Putamen (tissue), 1 donor: ENCODE measurements around the gene TRPM3.

Experiments
- DNase-seq: peaks from one replicate; pipeline ENCODE4 v3.0.0-alpha.2; 2016; ENCODE audit warnings: low spot score

The TRPM3 gene

DNA sequence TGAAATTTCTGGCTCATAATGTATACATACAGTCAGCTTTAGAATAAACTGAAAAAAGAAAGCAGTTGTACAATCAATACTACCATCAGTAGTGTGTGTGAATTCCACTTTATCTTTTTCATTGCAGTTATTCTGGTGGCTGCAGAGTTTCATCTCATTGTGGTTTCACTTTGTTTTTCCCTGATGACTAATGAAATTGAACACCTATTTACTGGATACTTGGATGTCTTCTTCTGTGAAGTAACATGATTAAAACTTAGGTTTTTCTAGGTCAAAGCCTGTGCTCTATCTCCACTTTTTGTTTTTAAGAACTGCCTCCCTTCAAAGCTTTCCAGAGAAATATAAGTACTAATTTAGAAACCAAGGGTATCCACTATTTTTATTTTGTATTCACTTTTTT, 174.3 kb downstream of the TRPM3 start:
- no peak for DNase-seq

DNA sequence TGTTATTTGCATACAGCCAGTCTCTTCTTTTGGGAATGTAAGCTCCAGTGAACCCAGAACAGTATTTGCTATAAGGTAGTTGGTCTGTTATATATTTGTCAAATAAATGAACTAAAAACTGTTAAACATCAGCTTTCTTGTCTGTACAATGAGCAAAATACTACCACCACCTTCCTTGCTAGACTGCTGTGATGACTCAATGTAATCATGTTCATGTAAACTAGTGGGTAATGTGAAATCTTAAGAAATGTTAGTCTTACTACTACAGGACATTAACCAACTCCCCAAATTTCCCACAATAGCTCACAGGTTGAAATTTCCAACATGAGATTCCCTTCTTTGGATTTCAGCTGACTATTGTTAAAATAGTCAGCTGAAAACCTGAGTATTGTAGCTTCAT, 176.1 kb downstream of the TRPM3 start:
- DNase-seq = no peak

DNA sequence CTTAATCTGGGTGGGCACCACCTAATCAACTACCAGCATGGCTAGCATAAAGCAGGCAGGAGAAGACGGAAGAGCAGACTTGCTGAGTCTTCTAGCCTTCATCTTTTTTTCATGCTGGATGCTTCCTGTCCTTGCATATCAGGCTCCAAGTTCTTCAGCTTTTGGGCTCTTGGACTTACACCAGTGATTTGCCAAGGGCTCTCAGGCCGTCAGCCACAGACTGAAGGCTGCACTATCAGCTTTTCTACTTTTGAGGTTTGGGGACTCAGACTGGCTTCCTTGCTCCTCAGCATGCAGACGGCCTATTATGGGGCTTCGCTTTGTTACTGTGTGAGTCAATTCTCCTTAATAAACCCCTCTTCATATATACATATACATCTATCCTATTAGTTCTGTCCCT, 180.2 kb downstream of the TRPM3 start:
- DNase-seq = no peak

DNA sequence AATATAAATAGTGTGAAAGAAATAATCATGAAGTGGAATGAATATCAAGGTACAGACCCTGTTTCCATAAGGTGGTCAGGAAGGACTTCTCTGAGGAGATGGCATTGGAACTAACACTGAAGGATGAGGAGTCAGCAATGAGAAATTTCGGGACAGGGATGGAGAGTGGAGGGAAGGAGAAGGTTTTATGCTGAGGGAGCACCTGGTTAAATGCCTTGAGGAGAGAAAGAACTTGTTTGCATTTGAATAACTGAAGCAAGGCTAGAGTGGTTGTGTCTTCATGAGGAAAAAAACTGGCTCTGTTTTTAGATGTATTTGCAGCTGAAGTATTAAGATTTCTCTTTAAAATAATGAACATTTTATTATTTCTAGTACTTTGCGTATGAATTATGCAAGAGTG, 180.8 kb downstream of the TRPM3 start:
- DNase-seq = no peak

DNA sequence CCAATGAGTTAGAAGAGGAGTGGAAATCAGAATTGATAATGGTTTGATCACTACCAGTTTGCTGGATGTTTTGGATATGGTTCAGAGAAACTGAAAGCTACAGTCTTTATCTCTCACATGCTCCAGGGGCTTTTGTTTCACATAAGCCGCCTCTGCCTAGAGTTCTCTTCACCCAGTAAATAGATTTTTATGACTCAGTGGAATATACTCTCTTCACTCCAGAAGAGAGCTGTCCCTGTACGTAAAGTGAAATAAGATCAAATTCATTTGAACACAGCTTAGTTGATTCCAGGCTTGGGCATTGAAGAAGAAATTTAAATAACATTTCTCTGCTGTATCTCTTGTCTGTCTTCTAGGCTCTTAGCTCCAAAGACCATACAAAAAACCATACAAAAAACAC, 184.9 kb downstream of the TRPM3 start:
- DNase-seq = no peak

DNA sequence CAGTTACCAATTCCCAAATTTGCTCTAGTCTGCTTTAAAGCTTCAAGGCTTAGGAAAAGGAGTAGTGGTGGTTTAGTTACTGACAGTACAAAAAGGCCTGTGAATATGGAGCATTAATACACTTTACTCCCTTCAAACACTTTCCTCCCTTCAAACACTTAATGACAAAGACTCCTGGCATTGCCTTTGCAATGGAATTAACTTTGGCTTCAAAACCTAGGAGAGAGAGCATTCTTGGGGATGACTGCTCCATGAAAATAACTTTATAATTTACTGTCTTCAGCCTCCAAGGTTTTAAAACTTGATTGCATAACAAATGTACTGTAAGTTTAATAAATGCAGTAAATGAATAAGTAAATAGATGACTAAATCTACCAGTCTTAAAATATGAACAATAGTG, 185.6 kb downstream of the TRPM3 start:
- no peak for DNase-seq

DNA sequence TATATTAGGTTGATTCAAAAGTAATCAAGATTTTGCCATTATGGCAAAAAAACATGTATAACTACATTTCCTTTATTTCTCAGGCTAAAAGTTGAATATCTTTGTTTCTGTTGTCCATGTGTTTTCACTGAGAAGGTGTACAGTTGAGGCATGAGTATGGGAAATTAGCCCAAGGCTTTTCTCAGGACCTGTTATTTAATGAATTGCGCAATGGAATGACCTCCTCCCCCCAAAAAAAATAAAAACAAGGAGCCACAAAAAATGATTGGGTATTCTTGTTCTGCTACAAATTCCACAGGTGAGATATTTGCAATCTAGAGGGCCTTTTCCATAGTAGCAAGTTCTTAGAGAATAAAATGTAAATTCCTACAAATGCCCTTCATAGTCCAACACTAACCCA, 186.8 kb downstream of the TRPM3 start:
- DNase-seq = no peak

DNA sequence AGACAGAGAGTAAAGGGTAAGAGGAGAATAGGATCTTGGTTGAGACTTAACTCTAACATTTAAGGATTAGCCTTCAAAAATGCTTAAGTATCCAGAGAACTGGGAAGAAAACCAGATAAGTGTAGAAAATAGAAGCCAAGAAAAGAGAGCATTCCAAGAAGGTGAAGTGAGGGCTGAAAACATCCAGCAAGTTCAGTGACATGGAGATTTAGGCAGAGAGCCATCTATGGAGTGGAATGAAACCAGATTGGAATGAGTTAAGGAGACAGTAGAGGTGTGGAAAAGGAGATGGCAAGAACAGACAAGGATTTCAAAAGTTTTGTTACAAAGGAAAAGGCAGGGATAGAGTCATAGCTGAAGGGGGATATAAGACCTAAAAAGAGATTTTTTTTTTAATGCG, 188.1 kb downstream of the TRPM3 start:
- no peak for DNase-seq

DNA sequence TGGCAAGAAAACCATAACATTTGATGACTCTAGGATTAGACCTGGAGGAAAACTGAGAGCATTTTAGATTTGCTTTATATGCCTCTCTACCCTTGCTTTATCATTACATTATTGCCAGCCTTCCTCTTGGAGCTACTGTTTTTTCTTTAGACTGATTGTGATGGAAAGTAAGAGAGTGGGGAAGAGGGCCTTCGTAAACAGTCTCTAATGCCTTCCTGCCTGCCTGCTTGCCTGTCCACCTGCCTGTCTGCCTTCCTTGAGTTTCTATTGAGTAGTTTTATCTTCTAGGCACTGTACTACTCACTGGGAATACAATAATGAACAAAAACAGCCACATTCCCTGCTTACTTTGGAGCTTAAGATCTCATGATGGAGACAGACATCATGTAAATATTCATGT, 189.3 kb downstream of the TRPM3 start:
- DNase-seq = no peak

DNA sequence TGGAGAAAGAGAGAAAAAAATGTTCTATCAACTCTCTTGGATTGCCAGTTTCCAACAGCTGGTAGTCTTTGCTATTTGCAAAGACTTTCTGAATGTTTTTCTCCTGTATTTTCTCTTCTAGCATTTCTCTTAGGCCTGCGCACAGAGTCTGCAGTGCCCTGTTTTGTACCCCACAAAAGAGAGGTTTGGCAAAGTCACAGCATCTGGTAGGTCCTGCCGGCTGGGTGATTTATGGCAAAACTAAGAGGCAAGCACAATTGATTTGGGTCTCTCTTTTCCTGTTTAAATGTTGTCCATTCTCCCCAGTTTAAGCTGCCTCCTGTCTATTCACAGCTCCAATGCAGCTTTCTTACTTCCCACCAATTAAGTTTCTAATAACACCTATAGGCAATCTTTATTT, 193.9 kb downstream of the TRPM3 start:
- no peak for DNase-seq

DNA sequence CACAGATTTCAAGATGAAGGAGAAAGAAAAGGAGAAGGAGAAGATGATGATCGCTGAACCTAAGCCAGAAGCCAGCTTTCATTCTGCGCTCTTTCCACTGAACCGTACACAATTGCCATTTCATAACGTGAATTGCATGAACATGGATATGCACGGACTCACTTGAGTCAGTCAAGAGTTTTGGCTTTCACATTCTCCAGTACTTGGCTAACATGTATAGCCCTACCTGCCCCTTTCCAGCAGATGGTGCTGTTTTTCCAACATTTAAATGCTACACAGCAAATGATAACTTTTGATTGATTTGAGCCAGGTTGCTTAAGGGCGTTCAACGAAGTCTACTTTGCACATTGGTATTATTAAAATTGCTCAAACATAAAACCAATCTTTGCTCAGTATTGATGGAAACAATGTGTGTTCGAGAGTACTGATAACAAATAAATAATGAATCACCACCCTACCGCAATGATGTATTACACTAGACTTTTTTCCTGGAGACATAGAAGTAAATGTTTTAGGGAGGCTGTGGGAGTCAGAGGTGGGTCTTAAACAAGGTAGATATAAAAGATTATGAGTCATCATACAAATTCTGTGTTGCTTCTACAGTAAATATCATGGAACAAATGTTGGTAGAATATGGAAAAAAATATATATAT, 196.4 kb downstream of the TRPM3 start:
- DNase-seq = peak; percentile 58

DNA sequence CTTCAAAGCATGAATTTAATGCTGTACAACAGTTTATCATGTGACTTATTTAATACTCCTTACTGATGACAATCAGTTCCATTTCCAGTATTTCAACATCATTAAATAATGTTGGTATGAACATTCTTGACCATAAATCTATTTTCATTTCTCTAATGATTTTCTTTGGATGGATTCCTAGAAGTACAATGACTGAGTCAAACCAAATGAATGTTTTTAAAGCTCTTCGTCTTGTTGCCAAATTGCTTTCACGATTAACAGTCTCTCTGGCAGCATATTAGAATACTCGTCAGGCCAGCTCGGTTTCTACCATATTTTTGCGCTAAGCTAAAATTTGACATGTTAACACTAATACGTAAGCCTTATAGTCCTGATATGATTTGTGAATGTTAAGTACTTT, 197.0 kb downstream of the TRPM3 start:
- DNase-seq = no peak

DNA sequence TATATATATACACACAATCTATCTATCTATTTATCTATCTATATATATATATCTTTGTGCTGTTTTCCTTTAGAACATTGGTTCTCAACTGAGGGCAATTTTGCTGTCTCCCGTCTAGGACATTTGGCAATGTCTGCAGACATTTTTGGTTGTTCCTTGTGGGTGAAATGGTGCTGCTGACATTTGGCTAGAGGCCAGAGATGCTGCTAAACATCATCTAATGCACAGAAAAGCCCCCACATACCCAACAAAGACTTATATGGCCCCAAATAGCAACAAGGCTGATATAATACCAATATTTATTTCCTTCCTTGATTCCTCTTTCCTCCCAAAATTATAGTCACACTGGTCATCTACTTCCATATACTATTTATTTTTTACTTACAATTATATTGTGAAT, 197.5 kb downstream of the TRPM3 start:
- no peak for DNase-seq

DNA sequence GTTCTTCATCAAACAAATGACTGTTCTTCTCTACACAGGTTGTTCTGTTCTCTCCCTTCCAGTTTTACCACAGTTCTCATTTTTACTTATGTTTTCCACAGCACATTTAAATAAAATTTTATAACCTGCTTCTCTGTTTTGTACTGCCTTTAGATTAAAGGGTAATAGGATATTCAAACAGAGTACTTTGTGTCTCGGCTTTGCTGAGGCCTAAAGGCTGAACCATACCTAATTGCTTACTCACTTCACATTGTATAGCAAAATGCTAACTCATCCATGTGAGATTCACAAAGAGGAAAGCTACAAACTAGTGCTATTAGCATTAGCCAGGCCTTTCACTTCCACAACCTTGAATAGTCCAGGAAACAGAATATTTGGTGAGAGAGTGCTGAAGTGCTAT, 200.3 kb downstream of the TRPM3 start:
- DNase-seq = no peak

DNA sequence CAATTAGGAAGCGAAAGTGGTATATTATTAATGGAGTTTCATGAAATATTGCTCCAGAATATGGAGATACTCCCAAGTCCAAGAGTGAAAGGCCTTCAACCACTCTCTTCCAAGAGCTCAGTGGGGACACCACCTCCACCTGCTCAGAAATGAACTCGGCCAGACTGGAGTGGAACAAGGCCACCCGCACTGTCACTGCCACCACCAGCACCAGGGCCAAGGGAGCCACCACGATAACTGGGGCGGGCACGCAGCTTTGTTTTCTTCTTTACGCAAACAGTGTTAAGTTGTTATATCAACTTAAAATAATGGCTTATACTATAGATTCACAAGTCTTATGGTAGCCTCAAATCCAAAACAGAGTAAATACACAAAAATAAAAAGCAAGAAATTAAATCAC, 204.1 kb downstream of the TRPM3 start:
- no peak for DNase-seq

DNA sequence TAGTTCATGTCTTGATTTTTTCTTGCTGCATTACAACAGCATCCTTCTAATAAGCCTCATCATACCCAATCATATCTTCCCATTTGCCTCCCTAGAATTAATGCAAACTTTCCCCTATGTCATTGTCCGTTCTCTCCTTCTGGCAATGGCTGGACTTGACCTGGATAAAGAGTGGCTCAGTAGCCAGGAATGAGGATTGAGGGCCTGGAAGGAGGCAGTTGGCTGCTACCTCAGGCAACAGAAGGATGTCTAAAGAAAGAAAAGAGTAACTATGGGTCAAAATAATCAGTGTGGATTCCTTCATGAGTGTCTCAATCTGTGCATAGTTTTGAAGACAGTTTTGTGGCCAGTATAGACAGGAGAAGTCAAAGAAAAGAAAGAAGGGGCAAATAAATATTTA, 209.6 kb downstream of the TRPM3 start:
- no peak for DNase-seq

DNA sequence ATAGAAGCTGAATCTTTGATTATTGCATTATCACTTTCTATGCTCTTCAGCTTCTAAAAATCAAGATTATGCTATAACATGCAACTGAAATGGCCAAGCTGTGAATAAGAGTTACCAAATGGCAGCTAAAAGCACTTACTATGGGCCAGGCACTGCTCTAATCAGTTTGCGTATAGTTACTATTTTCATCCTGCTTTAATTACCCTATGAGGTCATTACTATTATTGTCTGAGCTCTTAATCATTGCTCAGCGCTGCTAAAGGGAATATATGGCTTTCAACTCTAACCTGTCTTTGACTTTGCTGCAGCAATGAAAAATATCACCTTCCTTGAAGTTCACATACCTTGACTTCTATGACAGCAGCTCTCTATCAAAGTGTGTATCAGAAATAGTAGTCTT, 210.8 kb downstream of the TRPM3 start:
- DNase-seq = no peak

DNA sequence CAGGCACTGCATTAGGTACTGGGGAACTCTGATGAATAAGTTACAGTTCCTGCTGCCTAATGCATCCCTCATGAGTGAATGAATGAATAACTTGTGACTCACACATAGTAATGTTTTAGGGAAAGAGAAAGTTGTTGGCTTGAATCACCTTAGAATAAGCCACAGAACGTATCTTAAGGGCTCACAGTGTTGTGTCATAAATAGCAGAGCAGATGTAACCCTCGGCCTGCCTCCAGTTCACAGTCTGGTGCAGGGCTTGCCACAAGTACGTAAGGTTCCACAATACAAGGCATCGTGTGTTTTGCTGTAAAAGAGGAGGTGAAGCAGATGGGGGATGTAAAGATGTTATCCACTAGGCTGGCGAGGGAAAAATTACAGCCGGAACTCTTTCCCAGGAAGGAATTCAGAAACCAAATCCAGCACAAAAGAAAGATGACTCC, 218.7 kb downstream of the TRPM3 start:
- DNase-seq = no peak

DNA sequence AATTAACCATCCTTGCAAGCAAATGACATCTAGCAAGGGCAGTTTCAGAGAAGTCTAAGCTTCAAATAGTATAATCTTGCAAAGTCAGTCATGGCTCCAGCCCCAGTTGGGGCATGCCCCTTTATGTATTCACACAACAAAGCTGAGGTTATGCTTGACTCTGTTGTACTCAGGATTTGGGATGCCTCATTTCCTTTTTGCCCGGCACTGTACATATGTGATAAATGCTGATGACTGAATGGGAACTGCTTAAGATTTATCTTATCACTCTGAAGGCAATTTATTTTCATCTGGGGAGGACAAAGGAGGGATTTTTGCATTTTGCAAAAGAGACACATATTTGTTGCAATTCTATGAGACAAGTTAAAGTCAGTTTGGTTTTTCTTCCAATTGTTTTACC, 219.2 kb downstream of the TRPM3 start:
- DNase-seq = no peak

DNA sequence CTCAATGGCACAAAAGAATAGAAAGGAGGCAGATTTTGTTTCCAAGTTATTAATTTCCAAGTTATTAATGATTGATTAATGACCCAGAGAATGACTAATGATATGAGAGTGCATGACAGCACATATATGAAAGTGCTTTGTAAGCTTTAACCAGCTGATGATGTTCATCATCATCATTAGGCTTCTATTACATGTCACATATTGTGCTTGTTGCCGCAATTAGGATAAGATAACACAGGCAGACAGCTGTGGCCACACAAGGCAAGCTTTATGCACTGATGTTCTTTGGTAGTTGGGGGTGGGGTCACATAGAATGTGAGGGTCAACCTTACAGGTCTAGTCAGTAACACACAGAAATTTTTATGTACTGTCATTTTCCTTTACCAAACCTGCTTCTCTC, 219.7 kb downstream of the TRPM3 start:
- no peak for DNase-seq

DNA sequence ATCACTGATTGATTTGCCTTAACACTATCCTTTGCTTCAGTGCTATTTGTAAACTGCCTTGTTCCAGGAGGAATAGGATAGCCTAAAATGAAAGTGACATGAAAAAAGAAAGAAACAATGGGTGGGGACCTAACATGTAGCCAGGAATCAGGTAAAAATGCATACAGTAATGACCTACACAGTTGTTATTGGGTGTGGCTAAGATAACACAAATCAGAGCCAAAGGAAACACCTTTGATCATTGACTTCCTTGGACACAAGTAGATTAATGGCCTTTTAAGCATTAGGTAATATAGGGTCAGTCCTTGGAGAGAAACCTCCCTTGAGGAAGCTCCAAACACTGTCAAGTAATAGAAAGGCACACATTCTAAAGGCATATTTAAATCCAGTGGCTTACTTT, 220.4 kb downstream of the TRPM3 start:
- no peak for DNase-seq

DNA sequence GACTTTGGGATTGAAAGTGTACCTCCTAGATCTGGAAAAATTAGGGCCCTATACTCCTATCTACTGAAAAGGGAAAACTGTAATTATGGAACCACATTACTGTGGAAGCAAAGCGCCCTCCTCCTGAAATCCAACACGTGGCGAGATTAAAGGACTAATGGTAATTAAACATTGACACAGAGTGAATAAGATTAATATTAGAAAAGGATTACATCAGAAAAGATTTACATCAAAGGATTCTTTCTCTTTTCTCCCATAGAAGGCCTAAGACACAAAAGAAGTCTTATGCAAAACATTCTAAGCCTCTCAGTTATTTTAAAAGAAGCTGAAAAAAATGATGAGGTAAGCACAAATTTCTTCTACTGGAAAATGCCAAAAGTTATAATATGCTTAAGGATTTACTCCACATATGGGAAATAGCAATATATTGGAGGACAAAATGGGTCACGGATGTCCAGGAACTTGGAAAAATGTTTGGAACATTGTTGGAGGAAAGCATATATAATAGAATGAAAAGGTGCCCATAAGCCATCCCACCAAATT, 227.8 kb downstream of the TRPM3 start:
- no peak for DNase-seq

DNA sequence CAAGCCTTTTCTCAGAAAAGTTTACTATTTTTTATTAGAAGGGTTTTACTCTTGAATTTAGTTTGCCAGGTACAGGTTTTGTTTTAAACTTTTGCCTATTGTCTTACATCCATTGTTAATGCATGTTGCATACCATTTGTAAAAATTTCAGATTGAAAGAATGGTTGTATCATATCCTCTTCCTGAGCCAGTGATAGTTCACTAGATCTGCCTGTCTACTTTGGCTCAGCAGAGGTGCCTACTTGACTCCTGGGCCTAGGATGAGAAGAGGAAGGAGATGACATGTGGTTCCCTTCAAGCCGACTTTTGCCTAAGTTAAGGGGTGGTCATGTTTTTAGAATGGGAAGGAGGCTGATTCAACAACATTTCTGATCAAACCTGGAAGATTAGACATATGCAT, 232.9 kb downstream of the TRPM3 start:
- no peak for DNase-seq

DNA sequence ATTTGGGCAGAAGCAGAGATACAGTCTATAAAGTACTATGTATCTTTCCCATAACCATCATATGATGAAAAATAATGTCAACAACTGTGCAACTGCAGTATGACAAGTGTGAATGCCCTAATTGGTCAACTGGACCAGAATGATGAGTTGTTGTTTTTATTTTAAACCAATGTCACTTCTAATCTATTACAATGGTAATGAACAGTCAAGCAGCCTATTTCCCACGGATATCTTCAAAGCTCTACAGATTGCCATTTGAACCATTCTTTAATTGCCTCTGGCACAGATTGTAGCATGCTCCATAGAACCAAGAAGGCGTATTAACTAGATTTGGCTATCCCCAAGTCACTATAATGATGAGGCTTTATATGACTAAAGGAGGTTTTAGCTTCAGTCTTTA, 233.6 kb downstream of the TRPM3 start:
- no peak for DNase-seq
